H1 (cell line): Measurements from ENCODE around the gene ADGRB2.

Experiments used
- BRCA1 ChIP-seq: IDR thresholded peaks from 2 replicates; pipeline ENCODE4 v1.6.1; 2012; ENCODE audit warnings: low read depth, low read length, improper control_type of control experiment
- CEBPB ChIP-seq: IDR thresholded peaks from 2 replicates; pipeline ENCODE4 v1.6.1; 2012; ENCODE audit warnings: low read depth, low read length
- CHD1 ChIP-seq: IDR thresholded peaks from 2 replicates; pipeline ENCODE4 v1.6.1; 2012; ENCODE audit warnings: low read depth, low read length, improper control_type of control experiment
- CREB1 ChIP-seq: IDR thresholded peaks from 2 replicates; pipeline ENCODE4 v1.6.1; 2012; ENCODE audit warnings: inconsistent platforms
- CTCF ChIP-seq, 3 experiments: IDR thresholded peaks; 1 replicate in 2 of 3; 2 replicates in 1 of 3; pipeline versions ENCODE4 v1.5.1 to v1.6.1; 2011; ENCODE audit warnings: low read length in 3 of 3, mild to moderate bottlenecking in 3 of 3, inconsistent platforms in 2 of 3, low read depth in 1 of 3, moderate library complexity in 1 of 3; ENCODE audit not compliant: insufficient read depth in 1 of 3; ENCODE audit errors: control extremely low read depth in 1 of 3
- EP300 ChIP-seq, 2 experiments: IDR thresholded peaks; 1 replicate in 1 of 2; 2 replicates in 1 of 2; pipeline ENCODE4 v1.6.1; 2011 to 2012; ENCODE audit warnings: low read depth in 2 of 2, low read length in 2 of 2, mild to moderate bottlenecking in 2 of 2, borderline replicate concordance in 1 of 2, inconsistent platforms in 1 of 2, moderate library complexity in 1 of 2
- EZH2 ChIP-seq: fragments of 200-600 bp; sonication (generic); IDR thresholded peaks from 2 replicates; pipeline ENCODE4 v1.7.1; 2012; ENCODE audit warnings: low read depth, mild to moderate bottlenecking, moderate library complexity, low read length, inconsistent platforms; ENCODE audit not compliant: severe bottlenecking
- POLR2A ChIP-seq, 2 experiments: IDR thresholded peaks; 1 replicate in 1 of 2; 2 replicates in 1 of 2; pipeline ENCODE4 v1.6.1; 2011; ENCODE audit warnings: low read depth in 2 of 2, low read length in 2 of 2, mild to moderate bottlenecking in 2 of 2; ENCODE audit errors: control extremely low read depth in 1 of 2
- POLR2AphosphoS5 ChIP-seq: IDR thresholded peaks from 2 replicates; pipeline ENCODE4 v1.6.1; 2011; ENCODE audit warnings: low read depth, low read length
- RXRA ChIP-seq: IDR thresholded peaks from 2 replicates; pipeline ENCODE4 v1.6.1; 2011; ENCODE audit warnings: low read depth, mild to moderate bottlenecking, low read length, moderate library complexity; ENCODE audit not compliant: insufficient read depth
- SIN3A ChIP-seq, 2 experiments: IDR thresholded peaks in 1 of 2; conservative IDR thresholded peaks in 1 of 2; 2 replicates each; pipeline ENCODE4 v1.6.1; 2011 to 2012; ENCODE audit warnings: low read length in 2 of 2, improper control_type of control experiment in 1 of 2, low read depth in 1 of 2, mild to moderate bottlenecking in 1 of 2
- SP1 ChIP-seq: IDR thresholded peaks from 2 replicates; pipeline ENCODE4 v1.6.1; 2011; ENCODE audit warnings: low read depth, low read length
- TAF1 ChIP-seq: IDR thresholded peaks from 2 replicates; pipeline ENCODE4 v1.6.1; 2011; ENCODE audit warnings: mild to moderate bottlenecking, low read depth, low read length

GRCh38 chr1:31767225-31767624 lies 3.1 kb upstream of the ADGRB2 start:
- TF ChIP-seq CEBPB, result no peak
- no peak for TF ChIP-seq CTCF (IDR thresholded peaks at IDR 0.05; ENCODE audit: control extremely low read depth in 1 of 3, insufficient read depth in 1 of 3, low read depth in 1 of 3, low read length in 3 of 3)
- no peak for TF ChIP-seq EP300 (IDR thresholded peaks at IDR 0.05; ENCODE audit: borderline replicate concordance in 1 of 2, low read depth in 2 of 2, low read length in 2 of 2)
- no peak for TF ChIP-seq EZH2
- TF ChIP-seq POLR2A (IDR thresholded peaks at IDR 0.05; ENCODE audit: control extremely low read depth in 1 of 2, low read depth in 2 of 2, low read length in 2 of 2), result no peak
- no peak for TF ChIP-seq POLR2AphosphoS5
- TF ChIP-seq RXRA, result no peak
- TF ChIP-seq SIN3A (conservative IDR thresholded peaks at IDR 0.05 in 1 of 2, IDR thresholded peaks at IDR 0.05 in 1 of 2; ENCODE audit: low read depth in 1 of 2, low read length in 2 of 2), result no peak
- no peak for TF ChIP-seq CHD1
- no peak for TF ChIP-seq SP1
- no peak for TF ChIP-seq TAF1
- TF ChIP-seq BRCA1, result no peak
- TF ChIP-seq CREB1, result no peak
